GM21825 (cell line): Measurements from ENCODE around the gene PI4KB.
"Not testable (repeated sequence)": the region's sequence is repeated elsewhere in the genome, so short reads cannot be mapped to it uniquely, and the experiment has no call there.

ENCODE experiments used
- ATAC-seq: cut with Tn5 transposase; IDR thresholded peaks from one replicate; pipeline ENCODE4 v1.9.1; 2021; ENCODE audit warnings: mild to moderate bottlenecking, moderate library complexity; ENCODE audit not compliant: unreplicated experiment

The PI4KB gene

DNA sequence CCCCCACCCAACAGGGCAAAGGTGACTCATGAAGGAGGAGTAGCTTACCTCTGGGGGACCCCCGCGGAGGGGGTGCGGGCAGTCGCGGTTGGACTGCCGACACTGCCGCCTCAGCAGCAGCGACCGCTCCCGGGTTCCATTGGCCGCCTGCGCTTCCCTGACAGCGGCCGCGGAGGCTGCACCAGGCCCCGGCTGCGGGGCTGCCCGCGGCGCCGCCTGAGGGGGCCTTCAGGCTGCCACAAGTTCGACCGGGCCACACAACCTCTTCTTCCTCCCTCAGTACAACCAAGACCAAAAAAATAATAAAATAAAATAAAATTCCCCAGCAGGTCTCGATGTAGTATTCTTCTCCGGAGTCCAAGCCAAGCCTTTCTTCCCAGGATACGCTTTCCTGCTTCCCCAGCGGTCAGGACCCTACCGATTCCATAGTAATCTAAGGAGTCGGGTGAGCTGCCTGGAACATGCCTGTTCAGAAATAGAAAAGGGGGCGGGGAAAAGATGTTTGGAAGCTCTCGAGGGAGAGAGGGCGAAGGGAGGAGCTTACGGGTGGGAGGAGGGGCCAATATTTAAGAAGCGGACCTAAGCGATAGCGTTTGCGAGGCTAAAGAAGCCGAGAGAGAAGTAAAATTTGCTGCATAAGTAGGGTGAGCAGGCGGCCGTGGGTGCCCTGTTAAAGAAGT, at the start of gene PI4KB:
Gene PI4KB, minus strand, starts transcription at position 194 of the 680 bp plus-strand sequence. CDS start 10,935 bp downstream, outside the sequence.
- peak; percentile 82 for ATAC-seq

DNA sequence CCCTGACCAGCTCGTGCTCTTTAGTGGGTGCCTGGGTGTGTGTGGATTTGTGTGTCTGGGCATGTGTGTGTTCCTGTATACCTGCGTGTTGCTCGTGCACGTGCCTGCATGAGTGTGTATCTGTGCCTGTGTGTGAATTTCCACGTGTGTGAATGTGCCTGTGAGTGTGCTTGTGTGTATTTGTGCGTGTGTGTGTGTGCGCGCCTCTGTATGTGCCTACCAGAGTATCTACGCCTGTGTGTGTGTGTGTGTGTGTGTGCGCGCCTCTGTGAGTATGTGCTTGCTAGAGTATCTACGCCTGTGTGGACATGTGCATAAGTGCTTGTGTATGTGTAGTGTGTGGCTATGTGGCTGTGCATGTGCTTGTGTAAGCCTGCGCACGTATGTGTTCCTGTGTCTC, 46.0 kb upstream of the PI4KB start:
- no peak for ATAC-seq

DNA sequence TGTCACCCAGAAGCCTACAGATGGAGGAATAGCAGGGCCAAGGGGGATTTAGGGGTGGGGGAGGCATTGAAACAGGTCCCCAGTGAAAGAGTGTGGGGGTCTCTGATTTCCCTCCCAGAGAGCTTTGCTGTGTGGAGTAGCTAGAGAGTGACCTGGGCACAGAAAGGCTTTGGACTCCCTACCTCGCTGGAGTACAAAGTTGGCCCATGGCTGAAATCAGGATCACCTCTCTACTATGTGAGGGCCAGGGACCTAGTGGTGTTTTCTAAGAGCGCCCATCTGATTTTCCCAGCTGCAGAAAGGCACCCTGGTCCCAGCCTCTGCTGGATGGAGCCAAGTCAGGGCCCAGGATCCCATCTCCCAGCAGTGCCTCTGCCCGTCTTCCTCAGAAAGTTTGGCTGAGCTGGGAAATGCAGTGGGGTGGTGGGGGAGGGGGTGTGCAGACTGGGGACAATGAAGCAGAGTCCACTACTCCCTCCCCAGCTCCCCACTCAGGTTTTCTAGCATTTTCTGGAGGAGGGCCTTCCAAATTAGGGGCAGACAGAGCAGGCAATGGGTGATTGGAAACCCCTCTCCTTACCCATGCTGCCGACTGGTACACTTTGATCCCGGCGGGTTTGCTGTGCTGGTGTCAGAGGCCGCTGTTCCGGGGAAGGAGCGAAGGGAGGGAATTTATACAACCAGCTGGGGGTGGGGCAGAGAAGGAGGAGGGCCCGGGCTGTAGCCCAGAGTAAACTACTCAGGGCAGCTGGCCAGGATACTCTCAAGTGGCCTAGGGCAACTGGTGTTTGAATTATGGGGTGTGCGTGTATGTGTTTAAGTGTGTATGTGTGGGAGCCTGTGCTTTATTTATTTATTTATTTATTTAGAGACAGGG, 45.1 kb upstream of the PI4KB start, which contains the start of gene SELENBP1:
Gene SELENBP1, minus strand, starts transcription at position 648 of the 877 bp plus-strand sequence. Its CDS starts 64 bp downstream, at position 584.
- no peak for ATAC-seq

DNA sequence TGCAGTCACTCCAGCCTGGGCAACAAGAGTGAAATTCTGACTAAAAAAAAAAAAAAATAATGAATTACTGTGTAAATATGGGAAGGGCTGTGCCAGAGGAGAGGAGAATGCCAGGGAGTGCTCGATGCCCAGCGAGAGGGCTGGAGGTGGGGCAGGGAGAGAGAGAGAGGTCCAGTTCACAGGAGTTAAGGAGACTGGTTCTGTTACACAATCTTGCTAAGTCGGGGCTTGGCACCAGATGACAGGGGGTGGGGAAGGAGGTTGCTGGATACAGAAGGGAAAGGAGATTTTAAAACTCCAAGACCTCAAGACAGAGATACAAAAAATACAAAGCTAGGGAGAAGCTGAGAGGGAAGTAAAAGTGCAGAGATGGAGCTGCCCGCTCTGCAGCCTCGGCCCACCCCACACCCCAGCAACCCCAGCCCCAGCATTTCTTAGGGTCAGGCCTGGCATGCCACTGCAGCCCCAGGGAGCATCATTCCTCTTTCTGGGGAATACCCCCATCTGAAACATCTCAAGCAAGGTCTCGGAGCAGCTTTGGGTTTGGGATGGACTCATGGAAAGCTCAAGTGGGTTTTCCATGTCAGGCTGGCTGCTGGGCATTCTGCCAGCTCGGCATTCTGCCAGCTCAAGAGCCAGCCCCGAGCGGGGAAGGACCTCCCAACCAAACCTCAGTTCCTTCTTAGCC, 44.3 kb upstream of the PI4KB start:
- ATAC-seq = no peak

DNA sequence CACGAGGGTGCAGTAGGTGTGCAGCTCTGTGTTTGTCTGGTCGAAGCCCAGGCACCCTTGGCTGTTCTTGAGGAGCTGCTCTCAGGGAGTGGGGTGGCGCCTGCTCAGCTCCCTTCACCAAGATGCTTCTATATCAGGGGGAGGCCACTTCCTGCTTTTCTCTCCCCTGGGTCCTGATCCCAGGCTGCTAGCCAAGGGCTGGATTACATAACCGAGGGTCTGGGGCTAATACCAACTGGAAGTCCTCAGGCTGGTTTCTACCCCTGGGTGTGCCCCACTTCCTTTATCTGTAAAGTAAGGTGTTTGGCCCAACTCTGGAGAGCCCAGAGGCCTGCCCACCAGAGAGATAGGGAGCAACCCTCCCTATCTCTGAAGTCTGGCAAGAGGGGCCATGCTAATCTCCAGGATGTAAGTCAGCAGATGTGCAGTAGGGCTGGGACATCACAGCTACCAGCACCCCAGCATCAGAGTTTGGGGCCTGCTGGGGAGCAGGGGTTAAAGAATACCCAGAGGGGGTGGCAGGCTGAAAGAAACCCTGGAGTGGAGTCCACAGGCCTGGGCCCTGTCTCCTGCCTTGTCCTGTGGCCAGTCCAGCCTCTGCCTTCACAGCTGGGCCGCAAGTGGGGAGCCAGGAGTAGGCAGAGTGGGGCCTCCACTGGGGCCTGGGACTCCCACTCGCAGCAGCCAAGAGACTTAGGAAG, 43.1 kb upstream of the PI4KB start:
- ATAC-seq = no peak

DNA sequence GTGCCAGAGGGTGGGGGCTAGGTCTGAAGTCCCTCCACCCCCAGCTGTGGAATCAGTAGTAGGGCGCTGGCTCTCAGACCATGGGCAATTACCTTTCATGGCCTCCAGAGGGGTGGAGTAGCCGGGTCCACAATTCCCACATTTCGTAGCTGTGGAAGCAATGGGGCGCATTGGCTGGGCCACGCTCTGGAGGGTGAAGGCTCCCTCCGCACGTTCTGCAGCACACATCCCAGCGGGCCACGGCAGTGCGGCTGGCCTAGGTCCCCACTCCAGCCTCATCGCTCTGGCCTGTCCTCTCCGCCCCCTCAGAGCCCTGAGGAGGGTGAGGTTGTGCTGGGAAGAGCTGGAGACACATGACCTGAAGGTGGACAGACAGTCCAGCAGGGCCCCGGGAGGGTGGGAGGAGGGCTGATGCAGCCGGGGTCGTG, 42.4 kb upstream of the PI4KB start:
- ATAC-seq = no peak

DNA sequence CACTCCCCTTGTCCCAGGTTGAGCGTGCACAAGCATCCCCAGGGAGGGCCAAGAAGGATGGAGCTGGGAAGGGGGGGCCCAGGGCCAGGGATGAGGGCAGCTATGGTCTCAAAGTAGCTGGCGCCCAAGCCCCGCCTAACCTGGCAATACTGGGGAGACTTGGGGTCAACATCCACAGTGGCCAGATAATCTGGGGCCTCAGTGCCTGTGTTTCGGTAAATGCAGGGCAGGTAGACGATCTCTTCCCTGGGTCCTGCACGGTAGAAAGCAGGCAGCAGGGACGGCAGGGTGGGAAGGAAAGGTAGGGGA, 42.0 kb upstream of the PI4KB start:
- no peak for ATAC-seq

DNA sequence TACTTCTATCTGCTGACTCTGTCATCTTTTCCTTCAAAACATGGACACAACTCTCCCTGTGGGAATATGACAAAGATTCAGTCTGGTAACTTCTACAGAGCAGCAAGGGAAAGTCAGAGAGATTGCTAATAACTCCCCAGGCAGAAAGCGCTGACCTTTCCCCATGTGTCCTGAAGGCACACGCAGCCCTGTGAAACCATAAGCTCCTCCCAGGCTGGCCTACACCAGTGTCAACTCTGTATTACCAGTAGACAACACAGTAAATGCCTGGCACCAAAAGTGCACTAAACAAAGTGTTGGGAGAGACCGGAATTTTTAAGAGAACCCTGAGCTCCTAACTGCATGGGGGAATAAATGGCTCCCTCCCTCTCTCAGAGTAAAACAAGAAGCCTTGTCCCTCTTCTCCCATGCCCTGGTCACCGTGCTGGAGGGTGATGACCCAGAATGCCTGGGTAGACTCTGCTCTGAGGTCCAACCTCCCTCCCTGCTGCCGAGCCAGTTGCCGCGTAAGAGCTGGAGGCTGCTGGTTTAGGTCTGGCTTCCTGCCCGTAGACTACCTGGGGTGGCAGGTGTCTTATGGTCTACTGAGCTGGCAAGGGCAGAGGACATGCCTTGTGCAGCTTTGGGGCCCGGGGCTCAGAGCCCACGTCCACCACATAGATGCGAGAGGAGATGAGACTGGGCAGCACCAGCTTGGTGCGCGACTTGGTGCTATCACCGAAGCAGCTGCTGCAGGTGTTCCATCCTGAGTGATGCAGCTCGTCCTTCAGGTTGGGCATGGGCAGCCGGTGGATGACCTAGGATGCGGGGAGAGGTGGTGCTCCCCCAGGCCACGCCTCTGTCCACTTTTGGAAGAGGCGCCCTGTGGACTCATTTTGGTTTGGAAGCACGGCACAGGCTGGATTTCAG, 41.4 kb upstream of the PI4KB start:
- no peak for ATAC-seq

DNA sequence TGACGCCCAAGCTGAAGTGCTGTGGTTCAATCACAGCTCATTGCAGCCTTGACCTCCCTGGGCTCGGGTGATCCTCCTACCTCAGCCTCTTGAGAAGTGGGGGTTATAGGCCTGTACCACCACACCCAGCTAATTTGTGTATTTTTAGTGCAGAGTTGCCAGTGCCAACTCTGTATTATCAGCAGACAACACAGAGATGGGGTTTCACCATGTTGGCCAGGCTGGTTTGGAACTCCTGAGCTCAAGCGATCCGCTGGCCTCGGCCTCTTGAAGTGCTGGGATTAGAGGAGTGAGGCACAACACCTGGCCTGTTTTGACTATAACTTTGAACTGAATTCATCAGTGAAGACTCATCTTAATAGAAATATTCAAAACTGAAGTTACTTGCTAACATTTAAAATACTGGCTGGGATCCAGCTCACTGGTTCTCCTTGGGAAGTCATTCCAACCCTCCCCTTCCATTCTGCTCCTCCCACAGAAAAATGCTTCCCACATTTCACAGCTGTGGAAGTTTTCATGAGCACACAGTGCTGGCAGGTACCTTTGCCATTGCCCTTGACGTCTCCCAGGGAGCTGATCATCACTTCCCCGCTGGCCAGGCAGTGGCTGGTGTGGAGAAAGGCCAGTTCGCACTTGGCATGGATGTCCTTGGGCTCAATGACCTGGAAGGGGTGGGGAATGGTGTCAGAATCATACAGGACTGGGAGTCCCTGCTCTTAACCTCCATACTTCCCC, 40.6 kb upstream of the PI4KB start:
- ATAC-seq = no peak

DNA sequence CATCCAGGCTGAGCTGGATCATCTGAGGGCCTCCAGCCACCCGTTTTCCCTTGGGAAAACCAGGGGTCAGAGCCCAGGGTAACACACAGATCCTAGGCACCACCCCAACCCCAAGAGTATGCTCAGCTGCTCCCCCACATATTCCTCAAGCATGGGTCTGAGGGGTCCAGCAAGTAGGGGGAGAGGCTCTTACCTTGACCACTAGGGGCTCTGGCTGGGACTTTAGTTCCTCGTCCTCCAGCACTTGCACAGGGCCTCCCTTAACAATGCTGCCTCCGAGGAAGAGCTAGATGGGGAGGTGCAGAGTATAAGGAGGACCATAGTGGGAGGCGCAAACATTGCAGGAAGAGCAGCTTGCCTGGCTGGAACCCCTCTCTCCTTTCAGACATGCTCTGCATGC, 37.8 kb upstream of the PI4KB start:
- no peak for ATAC-seq

DNA sequence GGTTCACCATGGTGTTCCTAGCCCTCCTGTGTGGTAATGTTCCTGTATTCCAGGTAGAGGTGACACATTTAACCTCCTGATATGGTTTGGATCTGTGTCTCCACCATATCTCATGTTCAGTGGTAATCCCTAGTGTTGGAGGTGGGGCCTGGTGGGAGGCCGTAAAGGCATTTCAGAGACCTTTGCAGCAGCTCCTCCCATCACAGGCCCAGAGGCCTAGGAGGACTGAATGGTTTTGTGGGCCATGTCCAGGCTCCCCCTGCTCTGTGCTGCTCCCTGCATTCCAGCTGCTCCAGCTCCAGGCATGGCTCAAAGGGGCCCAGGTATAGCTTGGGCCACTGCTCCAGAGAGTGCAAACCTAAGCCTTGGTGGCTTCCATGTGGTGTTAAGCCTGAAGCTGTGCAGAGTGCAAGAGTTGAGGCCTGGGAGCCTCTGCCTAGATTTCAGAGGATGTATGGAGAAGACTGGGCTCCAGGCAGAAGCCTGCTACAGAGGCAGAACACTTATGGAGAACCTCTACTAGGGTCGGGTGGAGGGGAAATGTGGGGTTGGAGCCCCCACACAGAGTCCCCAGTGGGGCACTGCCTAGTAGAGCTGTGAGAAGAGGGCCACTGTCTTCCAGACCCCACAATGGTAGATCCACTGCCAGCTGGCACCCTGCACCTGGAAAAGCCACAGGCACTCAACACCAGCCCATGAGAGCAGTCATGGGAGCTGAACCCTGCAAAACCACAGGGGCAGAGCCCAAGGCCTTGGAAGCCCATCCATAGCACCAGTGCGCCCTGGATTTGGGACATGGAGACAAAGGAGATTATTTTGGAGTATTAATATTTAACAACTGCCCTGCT, 35.3 kb upstream of the PI4KB start:
- ATAC-seq = no peak

DNA sequence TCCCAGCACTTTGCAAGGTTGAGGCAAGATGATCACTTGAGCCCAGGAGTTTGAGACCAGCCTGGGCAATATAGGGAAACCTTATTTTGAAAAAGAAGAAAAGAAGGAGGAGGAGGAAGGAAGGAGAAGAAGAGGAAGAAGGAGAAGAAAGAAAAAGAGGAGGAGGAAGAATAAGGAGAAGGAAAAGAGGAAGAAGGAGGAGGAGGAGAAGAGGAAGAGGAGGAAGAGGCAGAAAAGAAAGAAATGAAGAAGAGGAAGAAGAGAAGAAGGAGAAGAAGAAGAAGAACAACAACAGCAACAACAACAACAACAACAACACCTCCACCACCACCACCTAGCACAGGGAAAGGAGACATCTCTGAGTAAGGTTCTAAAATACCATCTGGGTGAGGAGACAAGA, 34.7 kb upstream of the PI4KB start:
- ATAC-seq = no peak

DNA sequence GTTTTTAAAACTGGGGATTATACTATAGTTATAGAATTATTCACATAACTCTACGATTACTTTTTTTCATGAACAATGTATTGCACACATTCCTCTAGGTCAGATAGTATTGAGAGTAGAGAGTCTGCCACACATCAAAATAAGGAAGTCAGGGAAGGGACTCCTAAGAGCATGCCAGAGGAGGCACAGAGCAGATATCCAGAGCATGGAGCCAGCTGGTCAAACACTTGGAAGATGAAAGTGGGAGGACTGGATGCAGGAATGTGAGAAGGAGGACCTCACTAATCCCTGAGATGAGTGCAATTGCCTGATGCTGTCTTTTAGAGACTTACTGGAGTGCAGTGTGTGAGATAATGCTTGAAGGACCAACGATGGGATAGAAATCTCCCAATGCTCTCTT, 29.5 kb upstream of the PI4KB start:
- ATAC-seq = no peak

DNA sequence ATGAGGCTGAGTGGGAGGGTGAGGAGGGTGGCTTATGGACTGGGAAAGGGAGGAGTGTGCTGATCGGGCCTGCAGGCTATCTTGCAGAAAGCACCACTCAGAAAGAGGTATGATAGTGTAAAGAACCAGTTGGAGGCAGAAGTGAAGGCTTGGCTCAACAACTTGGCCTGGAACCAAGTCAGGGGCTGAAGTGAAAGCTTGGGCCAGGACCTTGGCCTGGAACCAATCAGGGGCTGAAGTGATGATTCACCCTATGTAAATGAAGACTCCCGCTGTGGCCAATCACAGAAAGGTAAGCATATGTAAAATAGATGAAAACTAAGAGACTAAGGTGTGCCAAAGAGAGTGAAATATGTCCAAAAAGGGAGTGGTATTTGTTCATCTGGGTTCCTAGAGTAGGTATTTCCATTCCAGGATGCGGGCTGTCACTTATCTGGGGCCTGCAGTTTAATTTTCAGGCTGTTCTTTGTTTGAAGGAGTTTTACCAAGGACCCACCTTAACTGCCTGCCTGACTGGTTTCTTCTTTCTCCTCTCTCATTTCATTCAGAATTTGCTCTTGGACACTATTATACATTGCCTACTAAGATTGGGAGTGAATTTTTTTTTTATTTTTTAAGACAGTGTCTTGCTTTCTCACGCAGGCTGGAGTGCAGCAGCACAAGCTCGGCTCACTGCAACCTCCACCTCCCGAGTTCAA, 25.0 kb upstream of the PI4KB start:
- no peak for ATAC-seq

DNA sequence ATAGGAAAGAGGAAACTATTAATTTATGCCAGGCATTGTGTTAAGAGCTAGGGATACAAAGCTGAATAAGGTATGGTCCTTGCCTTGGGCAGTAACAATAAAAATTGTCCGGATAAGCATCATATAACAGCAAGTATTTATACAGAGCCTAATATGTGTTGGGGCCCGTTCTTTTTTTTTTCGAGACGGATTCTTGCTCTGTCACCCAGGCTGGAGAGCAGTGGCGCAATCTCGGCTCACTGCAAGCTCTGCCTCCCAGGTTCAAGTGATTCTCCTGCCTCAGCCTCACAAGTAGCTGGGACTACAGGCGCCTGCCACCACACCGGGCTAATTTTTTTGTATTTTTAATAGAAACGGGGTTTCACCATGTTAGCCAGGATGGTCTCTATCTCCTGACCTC, 23.1 kb upstream of the PI4KB start:
- ATAC-seq = not testable (repeated sequence)

DNA sequence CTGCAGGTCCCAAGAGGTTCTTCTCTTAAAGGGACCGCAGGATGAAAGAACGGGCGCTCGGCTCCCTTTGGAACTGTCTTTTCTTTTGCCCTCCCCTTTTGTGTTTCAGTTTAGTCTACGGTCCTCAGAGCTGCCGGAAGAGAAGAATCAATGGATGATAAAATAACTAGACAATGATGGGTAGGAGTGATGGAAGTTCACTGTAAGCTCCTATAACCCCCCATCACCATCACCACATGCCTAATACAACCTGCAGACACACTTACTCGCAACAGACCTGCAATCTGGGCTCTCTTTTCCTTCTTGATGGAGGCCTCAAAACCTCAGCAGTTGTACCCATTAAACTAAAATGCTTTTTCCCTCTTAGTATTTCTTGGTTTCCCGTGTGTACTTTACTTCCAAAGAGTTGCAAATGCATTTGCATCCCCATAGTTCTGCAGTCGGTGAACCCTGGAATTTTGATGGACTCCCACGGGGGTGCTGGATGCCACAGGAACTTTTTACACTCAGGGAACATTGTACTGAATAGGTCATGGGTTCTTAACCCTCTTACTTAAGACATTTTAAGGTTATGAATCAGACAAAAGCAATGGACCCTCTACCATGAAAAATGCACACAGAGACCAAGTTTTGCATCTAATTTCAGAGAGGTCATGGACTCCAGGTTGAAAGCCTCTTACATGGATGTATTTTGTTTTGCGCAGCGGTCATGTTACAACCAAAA, 20.5 kb upstream of the PI4KB start:
- peak; percentile 14 for ATAC-seq
